ENCODE measurements around the gene PCDHGA8. TPM values are rescaled to one million over a fixed set of nuclear protein-coding genes. Genes with fewer than 3 reads are reported as not detected.

PCDHGA8 gene
- total RNA-seq, 1 donor from 2014 or later: 1.5 TPM

- no peak for TF ChIP-seq CTCF (IDR thresholded peaks at IDR 0.05)
- Histone ChIP-seq H3K27me3 (ENCODE audit: low read depth) (peaks cover 47% of the 10 kb centered on the region), H3K4me1 (no peaks in the 10 kb centered on the region), H3K4me3 (no peak overlapping the region), H3K36me3 (no peaks in the 10 kb centered on the region), H3K9me3 (peaks cover 80% of the 10 kb centered on the region), H3K27ac (no peak overlapping the region)
- intact Hi-C loops (cut with DNase I): no loop called here
- DNase-seq: no peak
- no peak for ATAC-seq
These were observed 26.2 kb upstream of the PCDHGA8 start for GRCh38 chr5:141366016-141366896.

GRCh38 chr5:141369994-141370848 is 22.2 kb upstream of the PCDHGA8 start, which contains the start of gene PCDHGB3:
Gene PCDHGB3 (plus strand): TSS chr5:141370242. CDS start chr5:141370395, 153 bp downstream.
- peak within 1 kb of the TSS; percentile 34 for H3K4me3 ChIP-seq
- TF ChIP-seq CTCF (IDR thresholded peaks at IDR 0.05): no peak

GRCh38 chr5:141371572-141372475 is 20.6 kb upstream of the PCDHGA8 start:
- intact Hi-C loops (cut with DNase I): no loop called here
- Histone ChIP-seq H3K4me3 (no peak overlapping the region), H3K9me3 (peaks cover 70% of the 10 kb centered on the region), H3K27ac (no peak overlapping the region), H3K27me3 (ENCODE audit: low read depth) (peaks cover 27% of the 10 kb centered on the region), H3K36me3 (no peaks in the 10 kb centered on the region), H3K4me1 (no peaks in the 10 kb centered on the region)
- TF ChIP-seq CTCF (IDR thresholded peaks at IDR 0.05): no peak
- DNase-seq (no peak), ATAC-seq (no peak)

More at GRCh38 chr5:141369994-141370848, 22.2 kb upstream of the PCDHGA8 start, which contains the start of gene PCDHGB3:
- no peaks in the 10 kb centered on the region for H3K36me3 ChIP-seq
- intact Hi-C loops (cut with DNase I): no loop called here
- no peak for DNase-seq
- ATAC-seq: peak; percentile 59 to 68
- no peak within 1 kb of the TSS for H3K27ac ChIP-seq
- peaks cover 40% of the 10 kb centered on the region for H3K27me3 ChIP-seq (ENCODE audit: low read depth)
- H3K4me1 ChIP-seq: no peaks in the 10 kb centered on the region
- peaks cover 84% of the 10 kb centered on the region for H3K9me3 ChIP-seq

GRCh38 chr5:141373673-141374317 is 18.6 kb upstream of the PCDHGA8 start, which contains the start of gene PCDHGA6:
Gene PCDHGA6 (plus strand): TSS chr5:141373891. CDS start chr5:141374084, 193 bp downstream.
- H3K36me3 ChIP-seq: no peaks in the 10 kb centered on the region
- no peak for ATAC-seq
- peaks cover 22% of the 10 kb centered on the region for H3K27me3 ChIP-seq (ENCODE audit: low read depth)
- TF ChIP-seq CTCF (IDR thresholded peaks at IDR 0.05): peak; percentile 35
- H3K4me3 ChIP-seq: peak within 1 kb of the TSS; percentile 23
- intact Hi-C loops (cut with DNase I): no loop called here
- peaks cover 80% of the 10 kb centered on the region for H3K9me3 ChIP-seq
- no peak for DNase-seq
- no peaks in the 10 kb centered on the region for H3K4me1 ChIP-seq
- H3K27ac ChIP-seq: no peak within 1 kb of the TSS
